DOHH2 (cell line): Measurements from ENCODE around the gene GJD3.
"Not testable (repeated sequence)": the region's sequence is repeated elsewhere in the genome, so short reads cannot be mapped to it uniquely, and the experiment has no call there.

Experiments used
- CTCF ChIP-seq: fragments of 200-600 bp; sonication (generic); IDR thresholded peaks from one replicate; pipeline ENCODE4 v1.5.1; 2014; ENCODE audit warnings: antibody characterized with exemption, mild to moderate bottlenecking, low read depth, low read length; ENCODE audit not compliant: poor library complexity, severe bottlenecking
- EZH2phosphoT487 ChIP-seq: fragments of 200-600 bp; sonication (generic); IDR thresholded peaks from 2 replicates; pipeline ENCODE4 v1.6.1; 2017; ENCODE audit warnings: borderline replicate concordance, mild to moderate bottlenecking, antibody characterized with exemption, low read length, moderate library complexity, mixed read lengths

DNA sequence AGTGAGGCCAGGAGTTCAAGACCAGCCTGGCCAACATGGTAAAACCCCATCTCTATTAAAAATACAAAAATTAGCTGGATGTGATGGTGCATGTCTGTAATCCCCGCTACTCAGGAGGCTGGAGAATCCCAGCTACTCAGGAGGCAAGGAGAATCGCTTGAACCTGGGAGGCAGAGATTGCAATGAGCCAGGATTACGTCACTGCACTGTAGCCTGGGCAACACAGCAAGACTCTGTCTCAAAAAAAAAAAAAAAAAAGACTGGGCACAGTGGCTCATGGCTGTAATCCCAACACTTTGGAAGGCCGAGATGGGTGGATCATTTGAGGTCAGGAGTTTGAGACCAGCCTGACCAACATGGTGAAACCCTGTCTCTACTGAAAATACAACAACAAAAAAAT, 45.0 kb upstream of the GJD3 start:
- not testable (repeated sequence) for TF ChIP-seq CTCF, EZH2phosphoT487
